Inferior parietal cortex (tissue), 1 donor: ENCODE data around the gene UBE4A.

ENCODE experiments used
- DNase-seq: peaks from one replicate; pipeline ENCODE4 v3.0.0-alpha.2; 2016; ENCODE audit errors: extremely low spot score

The UBE4A gene

GRCh38 chr11:118437208-118438125, 78.1 kb downstream of the UBE4A start:
- DNase-seq: peak; percentile 16

- DNase-seq: peak; percentile 45
Measured at GRCh38 chr11:118438314-118438931, 79.0 kb downstream of the UBE4A start.

- DNase-seq: no peak
Measured at GRCh38 chr11:118439646-118440045, 80.2 kb downstream of the UBE4A start.

- DNase-seq: no peak
Measured at GRCh38 chr11:118441770-118442275, 82.4 kb downstream of the UBE4A start.

- no peak for DNase-seq
Measured at GRCh38 chr11:118442301-118442700, 82.9 kb downstream of the UBE4A start.

GRCh38 chr11:118442908-118443589, 83.6 kb downstream of the UBE4A start:
- no peak for DNase-seq

GRCh38 chr11:118443590-118444218, 84.3 kb downstream of the UBE4A start:
- no peak for DNase-seq

- DNase-seq: no peak
Measured at GRCh38 chr11:118447423-118447822, 88.0 kb downstream of the UBE4A start.

GRCh38 chr11:118448294-118448693, 88.9 kb downstream of the UBE4A start:
- DNase-seq: no peak
